HEK293T (cell line): ENCODE results near the gene NPVF.

Source experiments
- BHLHE40 ChIP-seq: fragments of 450-650 bp; IDR thresholded peaks from 2 replicates; pipeline ENCODE4 v1.6.1; 2016; ENCODE audit warnings: mild to moderate bottlenecking, moderate library complexity, borderline replicate concordance
- CTBP1 ChIP-seq: fragments of 450-650 bp; IDR thresholded peaks from 2 replicates; pipeline ENCODE4 v1.6.1; 2016; ENCODE audit warnings: borderline replicate concordance
- ELF4 ChIP-seq: fragments of 450-650 bp; IDR thresholded peaks from 2 replicates; pipeline ENCODE4 v1.6.1; 2017; ENCODE audit warnings: antibody characterized with exemption
- FOXA1 ChIP-seq: fragments of 450-650 bp; IDR thresholded peaks from 2 replicates; pipeline ENCODE4 v1.6.1; 2016; ENCODE audit warnings: mild to moderate bottlenecking
- FOXK2 ChIP-seq: fragments of 450-650 bp; IDR thresholded peaks from 2 replicates; pipeline ENCODE4 v1.6.1; 2016; ENCODE audit warnings: mild to moderate bottlenecking
- FOXM1 ChIP-seq: fragments of 450-650 bp; IDR thresholded peaks from 2 replicates; pipeline ENCODE4 v1.6.1; 2017; ENCODE audit warnings: mild to moderate bottlenecking, borderline replicate concordance
- HDGF ChIP-seq: fragments of 450-650 bp; IDR thresholded peaks from 2 replicates; pipeline ENCODE4 v1.6.1; 2017; ENCODE audit warnings: antibody characterized with exemption, borderline replicate concordance
- LEF1 ChIP-seq: fragments of 450-650 bp; IDR thresholded peaks from 2 replicates; pipeline ENCODE4 v1.6.1; 2017; ENCODE audit warnings: mild to moderate bottlenecking, borderline replicate concordance
- NFRKB ChIP-seq: fragments of 450-650 bp; IDR thresholded peaks from 2 replicates; pipeline ENCODE4 v1.6.1; 2016; ENCODE audit warnings: mild to moderate bottlenecking, moderate library complexity
- SP1 ChIP-seq: fragments of 450-650 bp; IDR thresholded peaks from 2 replicates; pipeline ENCODE4 v1.6.1; 2017
- SUZ12 ChIP-seq: fragments of 450-650 bp; IDR thresholded peaks from 2 replicates; pipeline ENCODE4 v1.6.1; 2016; ENCODE audit warnings: mild to moderate bottlenecking

DNA sequence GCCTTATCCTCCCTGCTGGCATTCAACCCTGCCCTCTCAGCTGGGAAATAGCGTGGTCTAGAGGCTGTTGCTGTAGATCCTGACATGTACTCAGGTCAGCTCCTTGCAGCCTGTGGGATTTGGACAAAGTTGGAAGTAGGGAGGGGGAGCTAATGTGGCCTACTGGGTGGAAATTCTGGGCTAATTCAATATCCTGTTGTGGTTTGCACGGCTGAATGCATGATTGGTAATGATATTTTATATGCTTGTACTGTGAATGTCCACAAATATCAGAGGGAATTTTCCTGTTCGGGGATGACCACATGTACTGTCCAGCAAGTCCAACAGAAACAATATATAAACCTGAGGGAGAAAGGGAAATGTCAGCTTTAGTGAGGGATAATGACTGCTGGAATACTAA lies 22.1 kb upstream of the NPVF start:
- TF ChIP-seq HDGF (no peak), NFRKB (no peak), FOXA1 (no peak), SP1 (no peak), FOXK2 (no peak), LEF1 (no peak), FOXM1 (no peak), SUZ12 (no peak), BHLHE40 (no peak), CTBP1 (no peak), ELF4 (no peak)
